Activated CD4-positive, alpha-beta T cell treated with anti-CD3 and anti-CD28 coated beads for 36 hours (primary cell): ENCODE measurements around the gene SMC5. TPM values are rescaled to one million over a fixed set of nuclear protein-coding genes. Genes with fewer than 3 reads are reported as not detected.

Source experiments
- ATAC-seq: fragments of 200-7000 bp; cut with Tn5 transposase; one replicate; pipeline ENCODE4 v1.10.0; 2021; ENCODE audit warnings: mild to moderate bottlenecking, moderate library complexity
- CTCF ChIA-PET: fragments of 350-600 bp; sonication (Branson Sonifier 250); formaldehyde crosslinking; loops from one replicate; lab custom pipeline; 2021; ENCODE audit warnings: antibody characterized with exemption; lab: Charles Lee
- POLR2A ChIA-PET: fragments of 350-600 bp; sonication (Branson Sonifier 250); formaldehyde crosslinking; loops from one replicate; lab custom pipeline; 2021; ENCODE audit warnings: antibody characterized with exemption, inconsistent platforms; lab: Charles Lee
- DNase-seq: peaks from one replicate; pipeline ENCODE4 v3.0.0-alpha.2; 2020
- H3K27ac Mint-ChIP-seq: one replicate; pipeline ENCODE4 v1.8.0; 2021; ENCODE audit warnings: mixed read lengths
- H3K27me3 Mint-ChIP-seq: one replicate; pipeline ENCODE4 v1.8.0; 2021; ENCODE audit warnings: mixed read lengths
- H3K36me3 Mint-ChIP-seq: one replicate; pipeline ENCODE4 v1.8.0; 2021; ENCODE audit warnings: low read depth, mixed read lengths
- H3K4me1 Mint-ChIP-seq: one replicate; pipeline ENCODE4 v1.8.0; 2021; ENCODE audit warnings: mixed read lengths
- H3K4me3 Mint-ChIP-seq: one replicate; pipeline ENCODE4 v1.8.0; 2021; ENCODE audit warnings: mild to moderate bottlenecking, moderate library complexity, mixed read lengths
- H3K9me3 Mint-ChIP-seq: one replicate; pipeline ENCODE4 v1.8.0; 2021; ENCODE audit warnings: low read depth, mixed read lengths
- intact Hi-C, 2 experiments: fragments of 100-400 bp; cut with DNase I in 1 of 2; cut with micrococcal nuclease in 1 of 2; formaldehyde crosslinking; loops; one replicate each; pipeline versions ENCODE4 v1.14.2 to v1.15.1; 2022 to 2024; cut with DNase I, micrococcal nuclease
- total RNA-seq, 2 experiments: library from RNA; stranded (reverse); gene quantifications; one replicate each; pipeline ENCODE4 v1.2.3, GENCODE V29; 2021

Gene SMC5
- total RNA-seq, 2 experiments from 2014 or later = 39.0 to 43.0 TPM

GRCh38 chr9:70262366-70262765 lies 3.6 kb downstream of the SMC5 start:
- H3K27ac Mint-ChIP-seq = peak overlapping the region; percentile 59
- ATAC-seq (peak; percentile 9), DNase-seq (no peak)
- ChIA-PET CTCF (no interaction called here), POLR2A (no interaction called here)
- no peaks in the 10 kb centered on the region for H3K9me3 Mint-ChIP-seq
- H3K27me3 Mint-ChIP-seq = no peaks in the 10 kb centered on the region
- peaks cover 48% of the 10 kb centered on the region for H3K36me3 Mint-ChIP-seq
- intact Hi-C loops = loop anchor here in 1 of 2 experiments (5.0 kb wide), 1 partner anchor 1505 kb away; the partner anchor contains the start of gene CEMIP2
- H3K4me1 Mint-ChIP-seq = peaks cover 55% of the 10 kb centered on the region
- H3K4me3 Mint-ChIP-seq = peak overlapping the region; percentile 89

- Mint-ChIP-seq H3K4me3 (peak overlapping the region; percentile 89), H3K36me3 (peaks cover 53% of the 10 kb centered on the region), H3K27ac (no peak overlapping the region), H3K4me1 (peaks cover 54% of the 10 kb centered on the region), H3K27me3 (no peaks in the 10 kb centered on the region), H3K9me3 (no peaks in the 10 kb centered on the region)
- ChIA-PET POLR2A (interaction anchor here (0.9 kb wide), 1 partner anchor 14 kb away, joined by 3 read pairs; no protein-coding TSS in a partner anchor), CTCF (interaction anchor here (0.7 to 1.2 kb wide), 3 partner anchors 10 to 339 kb away, joined by 3 to 8 read pairs (median 3); no protein-coding TSS in a partner anchor)
- ATAC-seq (no peak), DNase-seq (no peak)
- intact Hi-C loops = loop anchor here in 1 of 2 experiments (5.0 kb wide), 1 partner anchor 1504 kb away; the partner anchor contains the start of gene CEMIP2
Observed at GRCh38 chr9:70262948-70263347, 4.2 kb downstream of the SMC5 start.

GRCh38 chr9:70263421-70263820 lies 4.6 kb downstream of the SMC5 start:
- no peaks in the 10 kb centered on the region for H3K9me3 Mint-ChIP-seq
- H3K4me3 Mint-ChIP-seq = no peak overlapping the region
- ChIA-PET CTCF (interaction anchor here (0.7 to 1.2 kb wide), 3 partner anchors 9 to 339 kb away, joined by 3 to 8 read pairs (median 3); no protein-coding TSS in a partner anchor), POLR2A (interaction anchor here (0.9 kb wide), 1 partner anchor 14 kb away, joined by 3 read pairs; no protein-coding TSS in a partner anchor)
- peaks cover 50% of the 10 kb centered on the region for H3K4me1 Mint-ChIP-seq
- intact Hi-C loops = loop anchor here in 1 of 2 experiments (5.0 kb wide), 1 partner anchor 1504 kb away; the partner anchor contains the start of gene CEMIP2
- H3K36me3 Mint-ChIP-seq = peaks cover 53% of the 10 kb centered on the region
- H3K27ac Mint-ChIP-seq = no peak overlapping the region
- ATAC-seq (no peak), DNase-seq (no peak)
- no peaks in the 10 kb centered on the region for H3K27me3 Mint-ChIP-seq

GRCh38 chr9:70278305-70278704 lies 19.5 kb downstream of the SMC5 start:
- Mint-ChIP-seq H3K9me3 (no peaks in the 10 kb centered on the region), H3K4me1 (peaks cover 18% of the 10 kb centered on the region)
- intact Hi-C loops = no loop called here

GRCh38 chr9:70283848-70284247 lies 25.1 kb downstream of the SMC5 start:
- Mint-ChIP-seq H3K27ac (peak overlapping the region; percentile 63), H3K4me1 (peaks cover 9% of the 10 kb centered on the region), H3K36me3 (peaks cover 66% of the 10 kb centered on the region), H3K27me3 (no peaks in the 10 kb centered on the region), H3K9me3 (no peaks in the 10 kb centered on the region), H3K4me3 (no peak overlapping the region)
- no peak for DNase-seq
- ATAC-seq = peak; percentile 23
- ChIA-PET POLR2A (no interaction called here), CTCF (no interaction called here)
- intact Hi-C loops = loop anchor here in 1 of 2 experiments (2.0 kb wide), 1 partner anchor 15 kb away; no protein-coding TSS in a partner anchor

More at GRCh38 chr9:70278305-70278704, 19.5 kb downstream of the SMC5 start:
- no peak for DNase-seq
- ChIA-PET POLR2A (no interaction called here), CTCF (no interaction called here)
- ATAC-seq = no peak
- H3K27me3 Mint-ChIP-seq = no peaks in the 10 kb centered on the region
- H3K27ac Mint-ChIP-seq = no peak overlapping the region
- peaks cover 45% of the 10 kb centered on the region for H3K36me3 Mint-ChIP-seq
- H3K4me3 Mint-ChIP-seq = no peak overlapping the region

- Mint-ChIP-seq H3K27me3 (no peaks in the 10 kb centered on the region), H3K27ac (no peak overlapping the region), H3K9me3 (no peaks in the 10 kb centered on the region), H3K4me3 (no peak overlapping the region), H3K36me3 (peaks cover 69% of the 10 kb centered on the region), H3K4me1 (peaks cover 10% of the 10 kb centered on the region)
- ChIA-PET CTCF (interaction anchor here (1.0 to 1.3 kb wide), 2 partner anchors 13 to 14 kb away, joined by 3 read pairs; no protein-coding TSS in a partner anchor), POLR2A (no interaction called here)
- no peak for ATAC-seq
- no peak for DNase-seq
- intact Hi-C loops = no loop called here
Observed at GRCh38 chr9:70285246-70285645, 26.5 kb downstream of the SMC5 start.

GRCh38 chr9:70285981-70286598 lies 27.3 kb downstream of the SMC5 start:
- CTCF ChIA-PET = interaction anchor here (1.0 to 1.3 kb wide), 2 partner anchors 12 to 14 kb away, joined by 3 read pairs; no protein-coding TSS in a partner anchor
- intact Hi-C loops = no loop called here
- POLR2A ChIA-PET = no interaction called here
- peaks cover 12% of the 10 kb centered on the region for H3K4me1 Mint-ChIP-seq
- no peak overlapping the region for H3K27ac Mint-ChIP-seq
- H3K9me3 Mint-ChIP-seq = no peaks in the 10 kb centered on the region
- H3K27me3 Mint-ChIP-seq = no peaks in the 10 kb centered on the region
- DNase-seq = no peak
- ATAC-seq = no peak
- H3K36me3 Mint-ChIP-seq = peaks cover 70% of the 10 kb centered on the region
- H3K4me3 Mint-ChIP-seq = no peak overlapping the region

GRCh38 chr9:70290626-70291025 lies 31.8 kb downstream of the SMC5 start:
- POLR2A ChIA-PET = no interaction called here
- intact Hi-C loops = loop anchor here in 1 of 2 experiments (1.0 kb wide), 1 partner anchor 14 kb away; no protein-coding TSS in a partner anchor
- no peaks in the 10 kb centered on the region for H3K27me3 Mint-ChIP-seq

GRCh38 chr9:70291446-70291845 lies 32.7 kb downstream of the SMC5 start:
- Mint-ChIP-seq H3K4me3 (no peak overlapping the region), H3K27ac (no peak overlapping the region), H3K9me3 (no peaks in the 10 kb centered on the region), H3K27me3 (no peaks in the 10 kb centered on the region), H3K4me1 (peaks cover 13% of the 10 kb centered on the region), H3K36me3 (peaks cover 71% of the 10 kb centered on the region)
- POLR2A ChIA-PET = no interaction called here
- ATAC-seq = no peak
- DNase-seq = no peak
- CTCF ChIA-PET = interaction anchor here (1.4 kb wide), 1 partner anchor 9 kb away, joined by 5 read pairs; no protein-coding TSS in a partner anchor
- intact Hi-C loops = loop anchor here in 1 of 2 experiments (1.0 kb wide), 1 partner anchor 15 kb away; no protein-coding TSS in a partner anchor

More at GRCh38 chr9:70290626-70291025, 31.8 kb downstream of the SMC5 start:
- Mint-ChIP-seq H3K27ac (no peak overlapping the region), H3K36me3 (peaks cover 76% of the 10 kb centered on the region), H3K4me1 (peaks cover 11% of the 10 kb centered on the region), H3K4me3 (no peak overlapping the region), H3K9me3 (no peaks in the 10 kb centered on the region)
- CTCF ChIA-PET = no interaction called here
- ATAC-seq = no peak
- no peak for DNase-seq

GRCh38 chr9:70292253-70292652 lies 33.5 kb downstream of the SMC5 start:
- H3K36me3 Mint-ChIP-seq = peaks cover 68% of the 10 kb centered on the region
- no peak overlapping the region for H3K27ac Mint-ChIP-seq

GRCh38 chr9:70293214-70293613 lies 34.4 kb downstream of the SMC5 start:
- ATAC-seq = no peak
- ChIA-PET POLR2A (no interaction called here), CTCF (no interaction called here)
- H3K4me1 Mint-ChIP-seq = peaks cover 13% of the 10 kb centered on the region
- intact Hi-C loops = no loop called here
- peaks cover 66% of the 10 kb centered on the region for H3K36me3 Mint-ChIP-seq
- H3K9me3 Mint-ChIP-seq = no peaks in the 10 kb centered on the region
- no peaks in the 10 kb centered on the region for H3K27me3 Mint-ChIP-seq
- DNase-seq = no peak
- no peak overlapping the region for H3K27ac Mint-ChIP-seq
- H3K4me3 Mint-ChIP-seq = no peak overlapping the region

More at GRCh38 chr9:70292253-70292652, 33.5 kb downstream of the SMC5 start:
- Mint-ChIP-seq H3K27me3 (no peaks in the 10 kb centered on the region), H3K9me3 (no peaks in the 10 kb centered on the region), H3K4me1 (peaks cover 13% of the 10 kb centered on the region), H3K4me3 (no peak overlapping the region)
- ChIA-PET POLR2A (no interaction called here), CTCF (interaction anchor here (0.6 to 1.4 kb wide), 2 partner anchors 8 to 19 kb away, joined by 5 read pairs; no protein-coding TSS in a partner anchor)
- no peak for ATAC-seq
- intact Hi-C loops = no loop called here
- no peak for DNase-seq
